ENCODE results near the gene STX8. TPM values are rescaled to one million over a fixed set of nuclear protein-coding genes. Genes with fewer than 3 reads are reported as not detected.

STX8 gene
- total and polyA plus RNA-seq, 4 donors: 14.7 to 39.5 (median 28.7) TPM

GRCh38 chr17:9271989-9272388 lies 303.6 kb downstream of the STX8 start:
- no peak overlapping the region for H3K27ac ChIP-seq (ENCODE audit: low read depth in 1 of 2, low read length in 2 of 2)
- no peaks in the 10 kb centered on the region for H3K9me3 ChIP-seq (ENCODE audit: control insufficient read depth in 4 of 4, low read length in 3 of 4)
- no peak overlapping the region for H3K9ac ChIP-seq (ENCODE audit: low read depth in 1 of 2, low read length in 2 of 2)
- WGBS: 89% methylated on average over 8 of the region's 8 CpGs
- H3K4me3 ChIP-seq (ENCODE audit: low read depth in 1 of 3, low read length in 3 of 3): no peak overlapping the region
- no peaks in the 10 kb centered on the region for H3K27me3 ChIP-seq (ENCODE audit: control insufficient read depth in 4 of 4, insufficient read depth in 4 of 4, low read length in 3 of 4)
- no peak for TF ChIP-seq REST (IDR thresholded peaks at IDR 0.05)
- TF ChIP-seq FOXA2 (IDR thresholded peaks at IDR 0.05): no peak
- TF ChIP-seq HNF4G (IDR thresholded peaks at IDR 0.05): no peak
- TF ChIP-seq HNF4A (conservative IDR thresholded peaks at IDR 0.05): no peak
- TF ChIP-seq GABPA (IDR thresholded peaks at IDR 0.05 in 1 of 2, conservative IDR thresholded peaks at IDR 0.05 in 1 of 2): no peak
- no peaks in the 10 kb centered on the region for H3K36me3 ChIP-seq (ENCODE audit: control insufficient read depth in 4 of 4, insufficient read depth in 3 of 4, low read depth in 1 of 4, low read length in 3 of 4)
- H3K4me1 ChIP-seq (ENCODE audit: control insufficient read depth in 4 of 4, insufficient read depth in 4 of 4, low read length in 3 of 4): no peaks in the 10 kb centered on the region
- no peak for DNase-seq (ENCODE audit: low spot score)

GRCh38 chr17:9270921-9271320 lies 304.7 kb downstream of the STX8 start:
- TF ChIP-seq HNF4G (IDR thresholded peaks at IDR 0.05): no peak
- TF ChIP-seq EGR1 (IDR thresholded peaks at IDR 0.05; ENCODE audit: low read depth in 2 of 2): no peak
- no peak for TF ChIP-seq FOXA2 (IDR thresholded peaks at IDR 0.05)
- no peak for TF ChIP-seq ZBTB33 (IDR thresholded peaks at IDR 0.05)
- no peak for TF ChIP-seq HNF4A (conservative IDR thresholded peaks at IDR 0.05)
- no peak for TF ChIP-seq CTCF (IDR thresholded peaks at IDR 0.05; ENCODE audit: low read depth, low read length, missing input control)
- no peak for TF ChIP-seq TAF1 (conservative IDR thresholded peaks at IDR 0.05)
- no peak for TF ChIP-seq ATF3 (IDR thresholded peaks at IDR 0.05)
- no peak for TF ChIP-seq RXRA (IDR thresholded peaks at IDR 0.05)
- TF ChIP-seq FOXA1 (IDR thresholded peaks at IDR 0.05): no peak
- no peak for TF ChIP-seq SP1 (IDR thresholded peaks at IDR 0.05)
- no peak for TF ChIP-seq YY1 (IDR thresholded peaks at IDR 0.05)
- no peak for TF ChIP-seq MAX (IDR thresholded peaks at IDR 0.05)
- TF ChIP-seq GABPA (IDR thresholded peaks at IDR 0.05 in 1 of 2, conservative IDR thresholded peaks at IDR 0.05 in 1 of 2): no peak
- no peak for TF ChIP-seq RAD21 (IDR thresholded peaks at IDR 0.05)
- no peak for TF ChIP-seq REST (IDR thresholded peaks at IDR 0.05)
- no peak for TF ChIP-seq JUND (IDR thresholded peaks at IDR 0.05)
- no peak for TF ChIP-seq NR2F2 (IDR thresholded peaks at IDR 0.05)
- Histone ChIP-seq H3K4me1 (ENCODE audit: control insufficient read depth in 4 of 4, insufficient read depth in 4 of 4, low read length in 3 of 4) (no peaks in the 10 kb centered on the region), H3K9me3 (ENCODE audit: control insufficient read depth in 4 of 4, low read length in 3 of 4) (no peaks in the 10 kb centered on the region), H3K4me3 (ENCODE audit: low read depth in 1 of 3, low read length in 3 of 3) (no peak overlapping the region), H3K27me3 (ENCODE audit: control insufficient read depth in 4 of 4, insufficient read depth in 4 of 4, low read length in 3 of 4) (no peaks in the 10 kb centered on the region), H3K27ac (ENCODE audit: low read depth in 1 of 2, low read length in 2 of 2) (no peak overlapping the region), H3K36me3 (ENCODE audit: control insufficient read depth in 4 of 4, insufficient read depth in 3 of 4, low read depth in 1 of 4, low read length in 3 of 4) (no peaks in the 10 kb centered on the region), H3K9ac (ENCODE audit: low read depth in 1 of 2, low read length in 2 of 2) (no peak overlapping the region)
- no peak for DNase-seq (ENCODE audit: low spot score)
- 97% methylated on average over 9 of the region's 9 CpGs for WGBS

Data from liver (tissue), 9 donors.